Gastrocnemius medialis (tissue), 4 donors: Measurements from ENCODE around the gene SESTD1. TPM values are rescaled to one million over a fixed set of nuclear protein-coding genes. Genes with fewer than 3 reads are reported as not detected.

ENCODE experiments used
- ATAC-seq, 2 donors: fragments of 150-250 bp; one replicate each; pipeline ENCODE4 v1.9.1; 2016
- DNase-seq, 2 donors: peaks; one replicate each; pipeline ENCODE4 v3.0.0-alpha.2; 2019
- H3K27ac ChIP-seq, 4 donors: fragments of 200-600 bp; sonication (generic); 1 replicate in 1 of 4; 2 replicates in 3 of 4; pipeline ENCODE4 v1.5.1; 2016 to 2018; ENCODE audit warnings: mild to moderate bottlenecking in 2 of 4, moderate library complexity in 1 of 4
- H3K27me3 ChIP-seq, 3 donors: fragments of 200-600 bp; sonication (generic) in 2 of 3; 1 replicate in 1 of 3; 2 replicates in 2 of 3; pipeline versions ENCODE4 v1.5.1 to v1.6.0; 2016 to 2019; ENCODE audit warnings: mild to moderate bottlenecking in 1 of 3, moderate library complexity in 1 of 3
- H3K36me3 ChIP-seq, 2 donors: fragments of 200-600 bp; sonication (generic) in 1 of 2; one replicate each; pipeline ENCODE4 v1.5.1; 2017 to 2018
- H3K4me1 ChIP-seq, 2 donors: fragments of 200-600 bp; sonication (generic) in 1 of 2; one replicate each; pipeline ENCODE4 v1.5.1; 2016 to 2017; ENCODE audit warnings: mild to moderate bottlenecking in 2 of 2
- H3K4me3 ChIP-seq, 4 donors: fragments of 200-600 bp; sonication (generic) in 3 of 4; 1 replicate in 1 of 4; 2 replicates in 3 of 4; pipeline ENCODE4 v1.5.1; 2016 to 2019; ENCODE audit warnings: mild to moderate bottlenecking in 2 of 4
- H3K9me3 ChIP-seq, 3 donors: fragments of 200-600 bp; sonication (generic) in 2 of 3; 1 replicate in 1 of 3; 2 replicates in 2 of 3; pipeline ENCODE4 v1.5.1; 2016 to 2019
- CTCF ChIP-seq, 5 experiments: fragments of 450-650 bp in 3 of 5; fragments of 200-600 bp in 2 of 5; sonication (generic) in 2 of 5; IDR thresholded peaks in 4 of 5; conservative IDR thresholded peaks in 1 of 5; 1 replicate in 4 of 5; 2 replicates in 1 of 5; pipeline ENCODE4 v1.5.1; 2016 to 2019; ENCODE audit warnings: antibody characterized with exemption in 5 of 5, mild to moderate bottlenecking in 3 of 5, moderate library complexity in 3 of 5
- POLR2A ChIP-seq, 2 donors: fragments of 450-650 bp; IDR thresholded peaks; one replicate each; pipeline ENCODE4 v1.6.1; 2017; ENCODE audit warnings: antibody characterized with exemption in 2 of 2, mild to moderate bottlenecking in 2 of 2, moderate library complexity in 2 of 2
- in situ Hi-C, 4 donors: fragments of 200-750 bp; cut with MboI; loops; one replicate each; pipeline versions ENCODE4 v1.15.0 to v1.8.0; 2017; ENCODE audit warnings: low sequenced_read_pairs in 4 of 4
- intact Hi-C: fragments of 100-400 bp; cut with DNase I; formaldehyde crosslinking; loops from one replicate; pipeline ENCODE4 v1.15.1; 2023; ENCODE audit warnings: low total_unique reads
- total RNA-seq, 4 donors: library from RNA; depleted of rRNA; stranded (reverse); fragments of >200 nt; gene quantifications; one replicate each; pipeline versions ENCODE4 v1.1.0 to v1.2.3, GENCODE V29; 2016

The SESTD1 gene
- total RNA-seq, 4 donors from 2014 or later, result 4.1 to 11.0 (median 8.6) TPM

DNA sequence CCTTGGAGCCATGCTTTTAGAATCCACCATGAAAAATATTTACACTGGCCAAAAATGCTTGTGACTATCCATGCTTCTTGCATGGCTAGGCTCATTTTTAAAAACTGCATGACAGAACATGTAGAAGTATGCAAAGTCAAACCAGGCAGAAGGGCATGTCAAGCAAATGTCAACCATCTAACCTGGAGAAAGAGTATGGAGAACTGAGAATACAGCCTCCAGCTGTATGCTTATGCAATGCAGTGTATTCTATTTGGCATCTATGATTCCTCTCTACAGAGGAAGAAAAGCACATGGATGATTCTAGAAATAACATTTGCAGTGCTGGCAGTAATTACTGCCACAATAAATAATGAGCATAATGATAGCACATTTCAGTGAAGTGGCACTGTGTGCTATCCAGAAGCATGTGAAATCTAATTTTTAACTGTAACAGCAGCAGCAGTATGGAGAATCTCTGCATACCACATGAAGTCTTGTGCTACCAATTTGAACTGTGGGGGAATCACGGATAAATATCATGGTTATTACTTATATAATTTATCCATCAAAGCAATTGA lies 127.4 kb downstream of the SESTD1 start:
- no peak overlapping the region for H3K27ac ChIP-seq
- DNase-seq (no peak), ATAC-seq (no peak)
- H3K9me3 ChIP-seq, result no peaks in the 10 kb centered on the region
- no peak for TF ChIP-seq POLR2A (IDR thresholded peaks at IDR 0.05)
- TF ChIP-seq CTCF (IDR thresholded peaks at IDR 0.05 in 4 of 5, conservative IDR thresholded peaks at IDR 0.05 in 1 of 5), result no peak
- H3K27me3 ChIP-seq, result no peaks in the 10 kb centered on the region
- intact Hi-C loops (no loop called here), in situ Hi-C loops (no loop called here)
- peaks cover 0 to 13% of the 10 kb centered on the region in 2 donors for H3K4me1 ChIP-seq
- no peak overlapping the region for H3K4me3 ChIP-seq
- no peaks in the 10 kb centered on the region for H3K36me3 ChIP-seq

- no peak overlapping the region for H3K27ac ChIP-seq
- intact Hi-C loops (no loop called here), in situ Hi-C loops (no loop called here)
- H3K27me3 ChIP-seq, result no peaks in the 10 kb centered on the region
- peaks cover 0 to 5% of the 10 kb centered on the region in 2 donors for H3K4me1 ChIP-seq
- no peaks in the 10 kb centered on the region for H3K9me3 ChIP-seq
- no peaks in the 10 kb centered on the region for H3K36me3 ChIP-seq
- ATAC-seq, result no peak
- no peak for TF ChIP-seq CTCF (IDR thresholded peaks at IDR 0.05 in 4 of 5, conservative IDR thresholded peaks at IDR 0.05 in 1 of 5)
- TF ChIP-seq POLR2A (IDR thresholded peaks at IDR 0.05), result no peak
- no peak for DNase-seq
- no peak overlapping the region for H3K4me3 ChIP-seq
Measured at GRCh38 chr2:179133016-179133415, 131.6 kb downstream of the SESTD1 start.

DNA sequence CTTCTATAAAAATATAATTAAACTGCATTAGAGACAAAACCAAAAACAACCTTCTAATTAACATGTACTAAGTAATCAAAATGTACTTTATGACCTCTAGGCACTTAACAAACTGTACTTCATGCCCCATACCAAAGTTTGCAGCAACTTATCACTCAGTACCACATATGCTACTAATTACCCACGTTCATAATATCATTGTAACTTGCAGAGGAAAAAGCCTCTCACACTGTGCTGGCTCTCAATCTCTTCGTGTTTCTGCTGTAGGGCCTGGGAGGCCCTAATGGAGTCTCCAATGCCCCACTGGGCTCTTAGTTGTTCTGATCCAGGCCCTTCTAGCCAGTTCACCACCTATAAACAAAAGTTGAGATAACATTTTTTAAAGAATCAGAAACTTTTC lies 132.6 kb downstream of the SESTD1 start:
- ATAC-seq, result no peak
- in situ Hi-C loops, result no loop called here

GRCh38 chr2:179130560-179130959 lies 134.1 kb downstream of the SESTD1 start:
- DNase-seq, result no peak
- H3K36me3 ChIP-seq, result no peaks in the 10 kb centered on the region
- ATAC-seq, result no peak
- intact Hi-C loops, result no loop called here
- in situ Hi-C loops, result no loop called here
- H3K27ac ChIP-seq, result no peak overlapping the region
- H3K4me1 ChIP-seq, result no peaks in the 10 kb centered on the region
- no peak for TF ChIP-seq CTCF (IDR thresholded peaks at IDR 0.05 in 4 of 5, conservative IDR thresholded peaks at IDR 0.05 in 1 of 5)
- TF ChIP-seq POLR2A (IDR thresholded peaks at IDR 0.05), result no peak
- H3K4me3 ChIP-seq, result no peak overlapping the region
- no peaks in the 10 kb centered on the region for H3K27me3 ChIP-seq
- H3K9me3 ChIP-seq, result no peaks in the 10 kb centered on the region

More for the DNA sequence above, 132.6 kb downstream of the SESTD1 start:
- Histone ChIP-seq H3K9me3 (no peaks in the 10 kb centered on the region), H3K4me3 (no peak overlapping the region), H3K27me3 (no peaks in the 10 kb centered on the region), H3K4me1 (peaks cover 0 to under 1% of the 10 kb centered on the region in 2 donors), H3K36me3 (no peaks in the 10 kb centered on the region), H3K27ac (no peak overlapping the region)
- TF ChIP-seq POLR2A (IDR thresholded peaks at IDR 0.05) (no peak), CTCF (IDR thresholded peaks at IDR 0.05 in 4 of 5, conservative IDR thresholded peaks at IDR 0.05 in 1 of 5) (no peak)
- DNase-seq, result no peak
- intact Hi-C loops, result no loop called here
